ENCODE data around the gene PRKCQ. TPM values are rescaled to one million over a fixed set of nuclear protein-coding genes. Genes with fewer than 3 reads are reported as not detected.

Gene PRKCQ
- polyA plus RNA-seq, 1 donor (not counting 4 experiments of a cell fraction or from before 2014, with no cell fraction given): 7.5 TPM

- no peaks in the 10 kb centered on the region for H4K20me1 ChIP-seq (ENCODE audit: control insufficient read depth, extremely low read depth, insufficient read depth, low read length)
- TF ChIP-seq, protein P1, sequence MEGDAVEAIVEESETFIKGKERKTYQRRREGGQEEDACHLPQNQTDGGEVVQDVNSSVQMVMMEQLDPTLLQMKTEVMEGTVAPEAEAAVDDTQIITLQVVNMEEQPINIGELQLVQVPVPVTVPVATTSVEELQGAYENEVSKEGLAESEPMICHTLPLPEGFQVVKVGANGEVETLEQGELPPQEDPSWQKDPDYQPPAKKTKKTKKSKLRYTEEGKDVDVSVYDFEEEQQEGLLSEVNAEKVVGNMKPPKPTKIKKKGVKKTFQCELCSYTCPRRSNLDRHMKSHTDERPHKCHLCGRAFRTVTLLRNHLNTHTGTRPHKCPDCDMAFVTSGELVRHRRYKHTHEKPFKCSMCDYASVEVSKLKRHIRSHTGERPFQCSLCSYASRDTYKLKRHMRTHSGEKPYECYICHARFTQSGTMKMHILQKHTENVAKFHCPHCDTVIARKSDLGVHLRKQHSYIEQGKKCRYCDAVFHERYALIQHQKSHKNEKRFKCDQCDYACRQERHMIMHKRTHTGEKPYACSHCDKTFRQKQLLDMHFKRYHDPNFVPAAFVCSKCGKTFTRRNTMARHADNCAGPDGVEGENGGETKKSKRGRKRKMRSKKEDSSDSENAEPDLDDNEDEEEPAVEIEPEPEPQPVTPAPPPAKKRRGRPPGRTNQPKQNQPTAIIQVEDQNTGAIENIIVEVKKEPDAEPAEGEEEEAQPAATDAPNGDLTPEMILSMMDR (optimal IDR thresholded peaks at IDR 0.05 in 1 of 3, IDR thresholded peaks at IDR 0.05 in 1 of 3, conservative IDR thresholded peaks at IDR 0.05 in 1 of 3; ENCODE audit: extremely low read depth in 1 of 3, insufficient read depth in 2 of 3, low read length in 3 of 3): no peak
- TF ChIP-seq EZH2 (IDR thresholded peaks at IDR 0.05; ENCODE audit: low read length): no peak
- no peaks in the 10 kb centered on the region for H3K27me3 ChIP-seq (ENCODE audit: control insufficient read depth, extremely low read depth, insufficient read depth, low read length)
- H2AFZ ChIP-seq (ENCODE audit: control insufficient read depth, low read length): no peak overlapping the region
- DNase-seq (ENCODE audit: low read depth, low spot score) (no peak), FAIRE-seq (no peak)
- no peak overlapping the region for H3K4me3 ChIP-seq (ENCODE audit: control insufficient read depth in 2 of 3, extremely low read depth in 1 of 3, insufficient read depth in 2 of 3, low read depth in 1 of 3, low read length in 3 of 3)
- H3K9ac ChIP-seq (ENCODE audit: control insufficient read depth, extremely low read depth, insufficient read depth, low read length): no peak overlapping the region
- H3K27ac ChIP-seq (ENCODE audit: control insufficient read depth, insufficient read depth, low read length): no peak overlapping the region
- no peak overlapping the region for H3K4me2 ChIP-seq (ENCODE audit: control insufficient read depth, extremely low read depth, insufficient read depth, low read depth, low read length)
- H3K36me3 ChIP-seq (ENCODE audit: control insufficient read depth in 2 of 2, extremely low read depth in 1 of 2, insufficient read depth in 2 of 2, low read length in 2 of 2): no peaks in the 10 kb centered on the region
- H3K79me2 ChIP-seq (ENCODE audit: control insufficient read depth, insufficient read depth, low read length): no peaks in the 10 kb centered on the region
- dilution Hi-C loops (cut with MboI; ENCODE audit: extremely low pct_ligation_motif_present, low sequenced_read_pairs): no loop called here
- no peaks in the 10 kb centered on the region for H3K9me1 ChIP-seq (ENCODE audit: control insufficient read depth, extremely low read depth, insufficient read depth, low read length)
- no peaks in the 10 kb centered on the region for H3K9me3 ChIP-seq (ENCODE audit: control insufficient read depth, low read depth, low read length)
- H3K4me1 ChIP-seq (ENCODE audit: control insufficient read depth, extremely low read depth, insufficient read depth, low read length): peaks cover 4% of the 10 kb centered on the region
Observed at GRCh38 chr10:6563075-6563474, 17.0 kb downstream of the PRKCQ start.

- Histone ChIP-seq H3K9ac (ENCODE audit: control insufficient read depth, extremely low read depth, insufficient read depth, low read length) (no peak overlapping the region), H3K4me2 (ENCODE audit: control insufficient read depth, extremely low read depth, insufficient read depth, low read depth, low read length) (no peak overlapping the region), H3K4me1 (ENCODE audit: control insufficient read depth, extremely low read depth, insufficient read depth, low read length) (peaks cover 4% of the 10 kb centered on the region), H3K27ac (ENCODE audit: control insufficient read depth, insufficient read depth, low read length) (no peak overlapping the region), H3K9me1 (ENCODE audit: control insufficient read depth, extremely low read depth, insufficient read depth, low read length) (no peaks in the 10 kb centered on the region), H2AFZ (ENCODE audit: control insufficient read depth, low read length) (no peak overlapping the region), H4K20me1 (ENCODE audit: control insufficient read depth, extremely low read depth, insufficient read depth, low read length) (no peaks in the 10 kb centered on the region), H3K36me3 (ENCODE audit: control insufficient read depth in 2 of 2, extremely low read depth in 1 of 2, insufficient read depth in 2 of 2, low read length in 2 of 2) (no peaks in the 10 kb centered on the region), H3K9me3 (ENCODE audit: control insufficient read depth, low read depth, low read length) (no peaks in the 10 kb centered on the region), H3K4me3 (ENCODE audit: control insufficient read depth in 2 of 3, extremely low read depth in 1 of 3, insufficient read depth in 2 of 3, low read depth in 1 of 3, low read length in 3 of 3) (no peak overlapping the region), H3K27me3 (ENCODE audit: control insufficient read depth, extremely low read depth, insufficient read depth, low read length) (no peaks in the 10 kb centered on the region), H3K79me2 (ENCODE audit: control insufficient read depth, insufficient read depth, low read length) (no peaks in the 10 kb centered on the region)
- dilution Hi-C loops (cut with MboI; ENCODE audit: extremely low pct_ligation_motif_present, low sequenced_read_pairs): no loop called here
- TF ChIP-seq, protein P1 (optimal IDR thresholded peaks at IDR 0.05 in 1 of 3, IDR thresholded peaks at IDR 0.05 in 1 of 3, conservative IDR thresholded peaks at IDR 0.05 in 1 of 3; ENCODE audit: extremely low read depth in 1 of 3, insufficient read depth in 2 of 3, low read length in 3 of 3): no peak
- no peak for TF ChIP-seq EZH2 (IDR thresholded peaks at IDR 0.05; ENCODE audit: low read length)
- FAIRE-seq: no peak
- no peak for DNase-seq (ENCODE audit: low read depth, low spot score)
Observed at GRCh38 chr10:6562221-6562620, 17.9 kb downstream of the PRKCQ start.

Measured in keratinocyte (primary cell).